GM18519 (cell line): ENCODE measurements around the gene KRTAP12-3.

Source experiments
- ATAC-seq: cut with Tn5 transposase; IDR thresholded peaks from one replicate; pipeline ENCODE4 v1.9.1; 2021; ENCODE audit warnings: mild to moderate bottlenecking, moderate library complexity; ENCODE audit not compliant: unreplicated experiment, low FRiP score

The KRTAP12-3 gene

DNA sequence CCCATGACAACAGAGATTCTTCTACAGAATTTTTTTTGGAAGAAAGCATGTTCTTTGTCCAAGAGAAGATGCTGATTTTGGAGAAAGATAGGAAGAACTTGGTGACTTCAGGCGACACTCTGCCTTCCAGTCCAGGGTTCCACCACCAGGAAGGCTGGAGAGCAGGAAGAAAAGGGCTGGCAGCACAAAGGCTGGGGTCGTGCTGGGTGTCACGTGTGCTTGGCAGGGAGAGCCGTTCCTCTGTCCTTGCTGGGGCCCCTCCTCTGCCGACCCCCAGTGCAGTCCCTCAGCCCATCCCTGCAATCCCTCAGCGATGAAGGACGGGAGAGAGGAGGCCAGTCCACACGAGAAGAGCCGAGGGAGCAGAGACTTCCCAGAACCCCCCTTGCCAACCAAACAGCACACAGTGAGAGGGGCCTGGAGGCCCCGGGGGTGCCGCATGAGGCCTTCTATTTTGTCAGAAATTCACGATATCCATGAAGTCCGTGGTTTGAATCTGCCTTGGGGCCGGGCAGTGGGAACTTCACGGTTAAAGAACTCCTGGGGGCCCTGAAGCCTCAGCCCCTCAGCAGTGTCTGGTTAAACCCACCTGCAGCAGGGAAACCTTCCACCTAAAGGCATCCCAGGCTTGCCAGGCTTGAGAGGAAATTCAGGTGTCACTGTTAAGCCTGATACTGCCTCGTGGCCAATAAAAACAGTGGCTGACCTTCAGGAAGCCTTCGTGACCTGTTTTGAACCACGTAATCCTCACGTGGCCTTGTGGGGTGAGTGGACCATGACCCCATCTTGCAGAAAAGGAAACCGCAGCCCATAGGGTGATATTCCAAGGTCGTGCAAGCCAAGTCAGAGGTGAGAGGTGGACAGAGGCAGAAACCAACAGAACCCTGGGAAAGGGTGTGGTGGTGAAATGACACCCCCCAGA lies 42.6 kb downstream of the KRTAP12-3 start:
- ATAC-seq: no peak

DNA sequence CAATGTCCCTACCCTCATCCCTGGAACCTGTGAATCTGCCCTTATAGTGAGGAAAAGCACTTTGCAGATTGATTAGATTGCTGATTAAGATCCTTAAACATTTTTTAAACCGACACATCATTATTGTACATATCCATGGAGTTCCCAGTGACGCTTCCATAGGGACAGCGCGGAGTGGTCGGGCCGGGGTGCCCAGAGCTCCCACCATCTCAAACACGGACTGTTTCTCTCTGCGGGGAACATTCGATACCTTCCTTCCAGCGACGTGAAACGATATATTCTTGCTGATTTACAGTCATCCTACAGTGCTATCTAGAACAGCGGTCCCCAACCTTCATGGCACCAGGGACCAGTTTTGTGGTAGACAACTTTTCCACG lies 43.3 kb downstream of the KRTAP12-3 start:
- ATAC-seq: no peak

DNA sequence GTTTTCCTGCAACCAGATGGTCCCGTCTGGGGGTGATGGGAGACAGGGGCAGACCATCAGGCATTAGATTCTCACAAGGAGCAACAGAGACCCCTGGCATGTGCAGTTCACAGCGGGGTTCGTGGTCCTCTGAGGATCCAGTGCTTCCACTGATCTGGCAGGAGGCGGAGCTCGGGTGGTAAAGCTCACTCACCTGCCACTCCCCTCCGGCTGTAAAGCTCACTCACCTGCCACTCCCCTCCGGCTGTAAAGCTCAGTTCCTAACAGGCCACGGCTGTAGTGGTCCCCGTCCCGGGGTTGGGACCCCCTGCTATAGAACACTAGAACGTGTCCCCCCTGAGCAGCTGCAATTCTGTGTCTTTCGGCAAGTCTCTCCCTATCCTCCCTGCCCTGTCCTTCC lies 43.8 kb downstream of the KRTAP12-3 start:
- no peak for ATAC-seq

DNA sequence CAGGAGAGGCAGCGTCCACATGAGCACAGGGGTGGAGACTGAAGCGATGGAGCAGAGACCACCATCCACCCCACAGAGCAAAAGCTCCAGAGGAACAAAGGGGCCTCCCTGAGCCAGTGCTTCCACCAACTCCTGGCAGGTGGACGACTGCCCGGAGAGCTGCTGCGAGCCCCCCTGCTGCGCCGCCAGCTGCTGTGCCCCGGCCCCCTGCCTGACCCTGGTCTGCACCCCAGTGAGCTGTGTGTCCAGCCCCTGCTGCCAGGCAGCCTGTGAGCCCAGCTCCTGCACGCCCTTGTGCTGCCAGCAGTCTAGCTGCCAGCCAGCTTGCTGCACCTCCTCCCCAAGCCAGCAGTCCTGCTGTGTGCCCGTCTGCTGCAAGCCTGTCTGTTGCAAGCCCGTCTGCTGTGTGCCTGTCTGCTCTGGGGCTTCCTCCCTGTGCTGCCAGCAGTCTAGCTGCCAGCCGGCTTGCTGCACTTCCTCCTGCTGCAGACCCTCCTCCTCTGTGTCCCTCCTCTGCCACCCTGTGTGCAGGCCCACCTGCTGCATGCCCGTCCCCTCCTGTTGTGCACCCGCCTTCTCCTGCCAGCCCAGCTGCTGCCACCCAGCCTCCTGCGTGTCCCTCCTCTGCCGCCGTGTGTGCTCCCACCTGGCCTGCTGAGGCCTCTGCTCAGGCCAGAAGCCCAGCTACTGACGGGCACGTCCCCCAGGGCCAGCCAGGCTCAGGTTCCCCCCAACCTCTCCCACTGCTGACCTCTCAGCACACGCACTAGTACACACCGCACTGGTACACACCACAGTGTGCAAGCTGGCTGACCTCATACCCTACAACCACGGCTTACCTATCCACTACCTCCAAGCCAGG lies 44.6 kb downstream of the KRTAP12-3 start:
- ATAC-seq: no peak

DNA sequence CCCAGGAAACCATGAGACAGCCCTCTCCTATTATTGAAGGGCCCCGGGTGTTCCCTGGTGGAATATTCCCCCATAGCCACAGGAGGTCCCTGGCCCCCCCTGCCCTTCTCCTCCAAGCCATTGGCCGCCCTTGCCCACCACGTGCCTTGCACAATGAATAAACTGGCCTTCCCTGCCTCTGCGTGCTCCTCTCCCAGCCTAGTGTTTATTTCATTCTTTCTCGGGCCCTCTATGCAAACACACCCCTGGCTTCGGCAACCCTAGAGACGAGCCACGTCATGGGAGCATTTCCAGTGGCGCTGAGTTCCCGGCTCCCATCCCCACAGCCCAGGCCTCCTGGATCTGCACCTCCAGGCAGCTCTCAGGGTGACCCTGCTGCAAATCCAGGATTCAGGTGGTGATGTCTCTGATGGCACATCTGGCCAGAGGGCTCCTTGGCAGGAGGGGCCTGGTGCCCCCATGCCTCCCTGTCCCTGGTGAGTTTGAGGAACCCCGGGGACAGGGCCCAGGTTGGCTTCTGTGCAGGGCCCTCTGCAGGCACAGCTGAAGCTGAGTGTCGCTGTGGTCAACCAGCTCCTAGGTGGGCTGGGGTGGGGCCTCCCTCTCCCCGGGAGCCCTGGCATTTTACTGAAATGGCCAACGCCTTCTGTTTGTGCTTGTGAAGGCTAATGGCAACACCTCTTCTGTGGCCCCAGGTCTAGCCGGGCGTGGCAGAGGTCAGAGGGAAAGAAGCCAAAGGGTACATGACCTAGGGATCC lies 45.4 kb downstream of the KRTAP12-3 start:
- ATAC-seq: no peak

DNA sequence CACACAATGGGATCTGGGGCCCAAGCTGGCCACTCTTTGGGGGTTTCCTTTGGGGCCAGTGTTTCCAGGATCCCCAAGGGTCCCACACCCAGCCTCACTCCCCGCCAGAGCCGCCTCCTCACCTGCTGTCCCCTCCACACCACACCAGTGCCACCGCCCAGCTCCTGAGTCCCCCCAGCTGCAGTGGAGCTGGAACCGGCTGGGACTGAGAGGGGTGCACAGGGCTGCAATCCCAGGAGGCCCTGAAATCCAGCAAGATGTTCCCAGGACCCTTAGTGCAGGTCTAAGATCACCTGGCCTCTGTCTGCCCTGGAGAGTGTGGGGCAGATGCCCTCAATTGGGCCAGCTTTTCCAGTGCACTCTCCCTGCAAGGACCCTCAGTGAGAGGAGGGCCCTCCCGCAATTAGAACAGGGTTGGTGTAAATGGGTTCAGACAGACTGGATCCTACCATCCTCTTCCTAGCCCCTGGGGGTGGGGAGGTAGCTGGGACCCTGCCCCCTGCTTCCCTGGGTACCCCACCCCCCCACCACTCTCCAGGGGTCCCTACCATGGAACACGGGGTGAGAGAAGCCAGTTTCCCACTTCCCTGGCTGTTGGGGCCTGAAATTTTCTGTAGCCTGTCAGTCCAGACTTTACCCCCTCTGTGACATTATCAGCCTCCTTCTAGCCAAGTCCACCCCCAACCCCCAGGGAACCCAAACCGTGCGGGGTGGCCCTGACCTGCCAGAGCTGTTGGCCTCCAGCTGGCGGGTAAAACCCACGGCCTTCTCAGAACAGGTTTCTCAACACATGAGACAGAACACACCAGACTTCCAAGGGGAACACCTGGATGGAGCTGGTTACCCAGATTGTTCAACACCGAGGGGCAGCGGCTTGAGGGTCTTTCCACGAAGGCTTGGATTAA lies 46.3 kb downstream of the KRTAP12-3 start:
- no peak for ATAC-seq

DNA sequence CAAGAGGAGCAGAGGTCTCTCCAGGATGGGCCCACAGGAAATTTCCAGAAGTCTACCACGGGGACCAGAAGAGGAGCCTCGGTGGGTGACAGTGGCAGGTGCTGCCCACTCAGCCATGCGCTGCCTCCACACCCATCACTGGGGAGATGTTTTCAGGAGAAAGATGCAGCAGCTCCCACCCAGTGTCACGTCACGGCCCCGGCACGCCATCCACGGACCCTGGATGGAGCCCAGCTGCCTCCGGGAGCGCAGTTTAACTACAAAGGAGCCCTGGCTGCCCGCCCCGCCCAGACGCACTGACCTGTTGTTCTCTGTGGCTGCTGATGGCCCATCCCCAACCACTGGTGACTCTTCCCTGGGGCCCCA lies 46.9 kb downstream of the KRTAP12-3 start:
- ATAC-seq: no peak

DNA sequence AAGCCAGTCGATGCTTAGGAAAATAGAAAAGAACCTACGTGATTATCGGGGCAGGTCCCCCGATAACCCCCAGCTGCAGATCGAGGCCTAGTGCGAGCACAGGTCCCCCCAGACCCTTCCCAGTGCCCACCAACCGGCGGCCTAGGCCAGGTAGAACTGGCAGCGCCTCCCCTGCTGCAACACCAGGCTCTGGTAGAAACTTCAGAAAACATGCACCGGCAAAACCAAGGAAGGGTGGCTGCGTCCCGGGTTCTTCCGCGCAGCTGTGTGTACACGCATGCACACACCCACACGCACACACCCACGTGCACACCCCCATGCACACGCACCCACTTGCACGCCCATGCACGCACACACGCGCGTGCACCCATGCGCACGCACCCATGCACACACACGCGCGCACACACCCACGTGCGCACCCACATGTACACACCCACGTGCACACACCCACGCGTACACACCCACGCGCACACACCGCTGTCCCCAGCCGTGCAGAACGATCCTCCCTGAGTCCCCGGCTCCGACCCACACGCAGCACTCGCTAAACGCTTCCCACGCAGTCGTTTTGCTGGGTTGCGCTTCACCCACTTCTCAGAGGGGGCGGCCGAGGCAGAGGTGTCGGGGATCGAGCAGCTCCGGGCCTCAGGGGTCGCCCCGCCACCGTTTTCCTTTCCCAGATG lies 48.4 kb downstream of the KRTAP12-3 start:
- no peak for ATAC-seq

DNA sequence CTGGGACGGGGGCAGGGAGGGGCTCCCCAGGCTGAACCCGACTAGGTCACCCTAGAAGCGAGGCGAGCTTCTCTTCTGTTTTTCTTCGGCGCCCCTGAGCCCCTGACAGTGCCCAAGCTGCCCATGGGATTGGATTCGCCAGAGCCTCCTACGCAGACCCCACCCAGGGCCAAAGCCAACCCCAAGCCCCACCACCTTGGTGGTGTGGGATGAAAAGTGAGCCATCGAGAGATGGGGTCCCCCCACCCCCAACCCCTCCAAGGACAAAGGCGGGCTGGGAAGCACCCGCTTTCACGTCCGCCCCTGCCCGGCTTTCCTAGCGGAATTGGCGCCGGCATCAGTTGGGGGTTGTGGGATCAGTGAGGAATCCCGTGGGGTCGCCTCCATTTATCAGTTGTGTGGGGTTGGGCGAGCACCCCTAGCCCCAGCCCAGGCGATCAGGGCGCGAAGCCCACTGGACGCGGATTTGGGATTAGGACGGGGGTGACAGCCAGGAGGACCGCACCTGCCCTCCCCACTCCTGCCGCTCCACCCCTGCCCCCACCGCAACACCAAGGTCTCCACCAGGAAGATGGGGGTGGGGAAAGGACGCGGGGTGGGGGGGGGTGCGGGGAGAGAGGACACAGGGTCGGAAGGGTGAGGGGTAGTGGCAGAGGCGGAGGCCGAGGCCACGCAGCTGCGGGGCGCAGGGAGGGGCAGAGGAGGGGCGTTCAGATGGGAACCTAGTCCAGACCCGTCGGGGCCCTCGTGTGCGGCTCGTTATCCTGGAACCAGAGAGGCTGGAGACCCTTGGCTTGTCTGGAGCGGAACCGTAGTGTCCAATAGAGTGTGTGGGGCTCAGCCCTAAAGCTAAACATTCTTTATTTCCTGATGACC lies 49.2 kb downstream of the KRTAP12-3 start:
- ATAC-seq: no peak
